Measurements from ENCODE around the gene METTL15.

GRCh38 chr11:28338371-28338770 is 230.2 kb downstream of the METTL15 start:
- no peak for TF ChIP-seq SIN3A (IDR thresholded peaks at IDR 0.05; ENCODE audit: borderline replicate concordance, insufficient read depth, low read length)
- no peak for TF ChIP-seq POLR2AphosphoS5 (IDR thresholded peaks at IDR 0.05; ENCODE audit: low read depth, low read length)
- TF ChIP-seq TAF1 (IDR thresholded peaks at IDR 0.05; ENCODE audit: borderline replicate concordance, insufficient read depth, low read length) = no peak
